HepG2 (cell line): Measurements from ENCODE around the gene TMEM237.

Experiments used
- CENPBD1 ChIP-seq: sonication (generic); formaldehyde crosslinking; IDR thresholded peaks from 2 replicates; pipeline ENCODE4 v1.8.0; 2022; ENCODE audit warnings: missing genetic modification reagents, low read depth, mild to moderate bottlenecking, borderline replicate concordance
- EP300 ChIP-seq, 3 experiments: sonication (generic) in 1 of 3; formaldehyde crosslinking in 1 of 3; IDR thresholded peaks; 2 replicates each; pipeline versions ENCODE4 v1.5.1 to v1.6.1; 2011 to 2020; ENCODE audit warnings: low read depth in 2 of 3, low read length in 2 of 3, borderline replicate concordance in 1 of 3, improper control_type of control experiment in 1 of 3, mild to moderate bottlenecking in 1 of 3, missing genetic modification reagents in 1 of 3, moderate library complexity in 1 of 3
- SIN3A ChIP-seq: IDR thresholded peaks from 2 replicates; pipeline ENCODE4 v1.6.1; 2011; ENCODE audit warnings: low read depth, mild to moderate bottlenecking, control low read depth, low read length, borderline replicate concordance
- TCF7L2 ChIP-seq: IDR thresholded peaks from 2 replicates; pipeline ENCODE4 v1.6.1; 2011; ENCODE audit warnings: mild to moderate bottlenecking, low read depth, low read length, moderate library complexity

- no peak for TF ChIP-seq SIN3A
- TF ChIP-seq TCF7L2 = no peak
- TF ChIP-seq EP300 (IDR thresholded peaks at IDR 0.05; ENCODE audit: low read depth in 2 of 2, low read length in 2 of 2) = no peak
- no peak for TF ChIP-seq EP300 (CRISPR knock-in tag; IDR thresholded peaks at IDR 0.05; ENCODE audit: borderline replicate concordance)
- TF ChIP-seq CENPBD1 = no peak
These were observed 25.2 kb upstream of the TMEM237 start for GRCh38 chr2:201668402-201668910.
